ENCODE measurements around the gene PHPT1.

DNA sequence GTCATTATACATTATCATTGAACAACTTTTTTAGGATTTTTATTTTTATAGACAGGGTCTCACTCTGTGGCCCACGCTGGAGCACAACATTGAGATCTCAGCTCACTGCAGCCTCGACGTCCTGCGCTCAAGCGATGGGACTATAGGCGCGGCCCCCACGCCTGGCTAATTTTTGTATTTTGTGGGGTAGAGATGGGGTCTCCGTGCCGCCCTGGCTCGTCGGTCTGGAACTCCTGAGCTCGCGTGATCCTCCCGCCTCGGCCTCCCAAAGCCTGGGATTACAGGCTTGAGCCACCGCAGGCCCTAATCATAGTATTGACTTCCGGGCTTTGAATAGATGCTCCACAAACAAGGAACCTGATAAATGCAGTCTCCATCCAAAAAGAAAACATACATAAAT is 18.3 kb downstream of the PHPT1 start:
- TF ChIP-seq, protein P1, sequence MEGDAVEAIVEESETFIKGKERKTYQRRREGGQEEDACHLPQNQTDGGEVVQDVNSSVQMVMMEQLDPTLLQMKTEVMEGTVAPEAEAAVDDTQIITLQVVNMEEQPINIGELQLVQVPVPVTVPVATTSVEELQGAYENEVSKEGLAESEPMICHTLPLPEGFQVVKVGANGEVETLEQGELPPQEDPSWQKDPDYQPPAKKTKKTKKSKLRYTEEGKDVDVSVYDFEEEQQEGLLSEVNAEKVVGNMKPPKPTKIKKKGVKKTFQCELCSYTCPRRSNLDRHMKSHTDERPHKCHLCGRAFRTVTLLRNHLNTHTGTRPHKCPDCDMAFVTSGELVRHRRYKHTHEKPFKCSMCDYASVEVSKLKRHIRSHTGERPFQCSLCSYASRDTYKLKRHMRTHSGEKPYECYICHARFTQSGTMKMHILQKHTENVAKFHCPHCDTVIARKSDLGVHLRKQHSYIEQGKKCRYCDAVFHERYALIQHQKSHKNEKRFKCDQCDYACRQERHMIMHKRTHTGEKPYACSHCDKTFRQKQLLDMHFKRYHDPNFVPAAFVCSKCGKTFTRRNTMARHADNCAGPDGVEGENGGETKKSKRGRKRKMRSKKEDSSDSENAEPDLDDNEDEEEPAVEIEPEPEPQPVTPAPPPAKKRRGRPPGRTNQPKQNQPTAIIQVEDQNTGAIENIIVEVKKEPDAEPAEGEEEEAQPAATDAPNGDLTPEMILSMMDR (IDR thresholded peaks at IDR 0.05) = no peak
- no peak for TF ChIP-seq POLR2A (IDR thresholded peaks at IDR 0.05)

Data from right lobe of liver (tissue), 4 donors.